Endothelial cell of umbilical vein (primary cell): ENCODE data around the gene LCP1. TPM values are rescaled to one million over a fixed set of nuclear protein-coding genes. Genes with fewer than 3 reads are reported as not detected.

Experiments used
- BruUV-seq: library from RNA; stranded (reverse); fragments of 400-500 nt; replicated peaks from 2 replicates; lab custom pipeline; 2021; lab: Mats Ljungman, UMichigan
- CTCF ChIA-PET: fragments of 300-600, 350-600 bp; sonication (Branson Sonifier 250); formaldehyde crosslinking; loops from one replicate; lab custom pipeline; 2021; ENCODE audit warnings: antibody characterized with exemption, inconsistent platforms; lab: Charles Lee
- POLR2A ChIA-PET: fragments of 300-600, 350-600 bp; sonication (Branson Sonifier 250); formaldehyde crosslinking; loops from one replicate; lab custom pipeline; 2021; ENCODE audit warnings: antibody characterized with exemption, inconsistent platforms; lab: Charles Lee
- DNase-seq: peaks from one replicate; pipeline ENCODE4 v3.0.0-alpha.2; 2011; ENCODE audit warnings: low read depth, low spot score
- FAIRE-seq: peaks from 2 replicates; lab custom pipeline; 2011; peaks lifted over from hg19 to GRCh38; lab: Jason Lieb, UNC
- H2AFZ ChIP-seq: 2 replicates; pipeline ENCODE4 v1.6.0; 2012; ENCODE audit warnings: low read depth, low read length, control low read depth, inconsistent platforms
- H3K27ac ChIP-seq: 2 replicates; pipeline ENCODE4 v1.5.1; 2011; ENCODE audit warnings: low read depth, mild to moderate bottlenecking, control low read depth, low read length, moderate library complexity; ENCODE audit not compliant: insufficient read depth
- H3K27me3 ChIP-seq, 2 experiments: 2 replicates each; pipeline versions ENCODE4 v1.6.0 to v1.6.1; 2011; ENCODE audit warnings: low read length in 2 of 2, mixed read lengths in 1 of 2; ENCODE audit not compliant: control insufficient read depth in 2 of 2, insufficient read depth in 2 of 2
- H3K36me3 ChIP-seq, 2 experiments: 2 replicates in 1 of 2; 3 replicates in 1 of 2; pipeline ENCODE4 v1.5.1; 2011; ENCODE audit warnings: low read length in 2 of 2, mild to moderate bottlenecking in 1 of 2, moderate library complexity in 1 of 2; ENCODE audit not compliant: control insufficient read depth in 2 of 2, insufficient read depth in 2 of 2; ENCODE audit errors: extremely low read depth in 1 of 2
- H3K4me1 ChIP-seq: 3 replicates; pipeline ENCODE4 v1.5.1; 2011; ENCODE audit warnings: mild to moderate bottlenecking, low read length; ENCODE audit not compliant: control insufficient read depth, insufficient read depth; ENCODE audit errors: extremely low read depth
- H3K4me2 ChIP-seq: 2 replicates; pipeline ENCODE4 v1.6.1; 2011; ENCODE audit warnings: low read length, control low read depth, mixed read lengths; ENCODE audit not compliant: insufficient read depth
- H3K4me3 ChIP-seq, 3 experiments: fragments of 200-600 bp in 1 of 3; sonication (generic), shearing (Covaris generic) in 1 of 3; replicated peaks in 1 of 3; 2 replicates each; pipeline ENCODE4 v1.5.1; 2011 to 2016; ENCODE audit warnings: control low read depth in 3 of 3, low read length in 3 of 3, mild to moderate bottlenecking in 2 of 3, inconsistent platforms in 1 of 3, low read depth in 1 of 3, moderate library complexity in 1 of 3; ENCODE audit not compliant: insufficient read depth in 1 of 3
- H3K79me2 ChIP-seq: 2 replicates; pipeline ENCODE4 v1.6.0; 2012; ENCODE audit warnings: low read length, inconsistent platforms; ENCODE audit not compliant: control insufficient read depth, insufficient read depth
- H3K9ac ChIP-seq: replicated peaks from 2 replicates; pipeline ENCODE3; 2011; ENCODE audit warnings: low read length, control low read depth; ENCODE audit not compliant: insufficient read depth; ENCODE audit errors: extremely low read depth
- H3K9me1 ChIP-seq: replicated peaks from 3 replicates; pipeline ENCODE4 v1.6.0; 2011; ENCODE audit warnings: mild to moderate bottlenecking, low read length; ENCODE audit not compliant: control insufficient read depth, insufficient read depth; ENCODE audit errors: extremely low read depth
- H3K9me3 ChIP-seq: replicated peaks from 2 replicates; pipeline ENCODE4 v1.5.1; 2012; ENCODE audit warnings: low read length, inconsistent platforms; ENCODE audit not compliant: control insufficient read depth, insufficient read depth
- H4K20me1 ChIP-seq: replicated peaks from 2 replicates; pipeline ENCODE3; 2011; ENCODE audit warnings: mild to moderate bottlenecking, low read length; ENCODE audit not compliant: control insufficient read depth, insufficient read depth; ENCODE audit errors: extremely low read depth
- CTCF ChIP-seq, 2 donors: IDR thresholded peaks; 1 replicate in 1 of 2; 2 replicates in 1 of 2; pipeline ENCODE4 v1.5.1; 2011; ENCODE audit warnings: low read length in 2 of 2, mild to moderate bottlenecking in 2 of 2, moderate library complexity in 2 of 2, control low read depth in 1 of 2, inconsistent platforms in 1 of 2, low read depth in 1 of 2; ENCODE audit not compliant: insufficient read depth in 1 of 2; ENCODE audit errors: extremely low read depth in 1 of 2
- EZH2 ChIP-seq: IDR thresholded peaks from 2 replicates; pipeline ENCODE4 v1.6.1; 2012; ENCODE audit warnings: borderline replicate concordance, low read depth, mild to moderate bottlenecking, moderate library complexity, low read length, inconsistent platforms; ENCODE audit not compliant: severe bottlenecking
- FOS ChIP-seq: IDR thresholded peaks from 2 replicates; pipeline ENCODE4 v1.6.1; 2011; ENCODE audit warnings: mild to moderate bottlenecking, low read length, moderate library complexity, borderline replicate concordance; ENCODE audit not compliant: insufficient read depth
- GATA2 ChIP-seq: IDR thresholded peaks from 2 replicates; pipeline ENCODE4 v1.7.0; 2011; ENCODE audit warnings: low read depth, mild to moderate bottlenecking, moderate library complexity, mixed read lengths, low read length; ENCODE audit not compliant: insufficient read length, insufficient read depth
- JUN ChIP-seq: IDR thresholded peaks from 2 replicates; pipeline ENCODE4 v1.6.1; 2011; ENCODE audit warnings: borderline replicate concordance, low read depth; ENCODE audit not compliant: insufficient read length, insufficient read depth
- MAX ChIP-seq: IDR thresholded peaks from 2 replicates; pipeline ENCODE4 v1.6.1; 2011; ENCODE audit not compliant: insufficient read depth, insufficient read length
- MYC ChIP-seq: IDR thresholded peaks from one replicate; pipeline ENCODE4 v1.6.1; 2011; ENCODE audit warnings: mild to moderate bottlenecking, low read depth, low read length
- POLR2A ChIP-seq: IDR thresholded peaks from 2 replicates; pipeline ENCODE4 v1.6.1; 2012; ENCODE audit warnings: low read depth, mild to moderate bottlenecking, control low read depth, low read length
- POLR2AphosphoS5 ChIP-seq: IDR thresholded peaks from 2 replicates; pipeline ENCODE4 v1.6.1; 2012; ENCODE audit warnings: low read depth, mild to moderate bottlenecking, control low read depth, low read length, moderate library complexity; ENCODE audit not compliant: insufficient read depth
- dilution Hi-C: fragments of 300-500 bp; cut with MboI; formaldehyde crosslinking; loops from one replicate; pipeline ENCODE4 v1.15.0; 2019; ENCODE audit warnings: low sequenced_read_pairs; ENCODE audit not compliant: extremely low pct_ligation_motif_present
- intact Hi-C: fragments of 100-400 bp; cut with micrococcal nuclease; formaldehyde crosslinking; loops from one replicate; pipeline ENCODE4 v1.10.0; 2022
- polyA plus RNA-seq, 4 experiments: library from polyadenylated mRNA; depleted of rRNA in 3 of 4; stranded (reverse) in 3 of 4; unstranded in 1 of 4; fragments of >200 nt; gene quantifications; 2 replicates each; pipeline versions ENCODE4 v1.2.1 to v1.2.3, GENCODE V29; 2011 to 2012; ENCODE audit warnings: missing spikeins in 1 of 4
- total RNA-seq: library from RNA; stranded (reverse); gene quantifications from 2 replicates; pipeline ENCODE4 v1.2.3, GENCODE V29; 2021

The LCP1 gene
- total and polyA plus RNA-seq, 2 donors (not counting 3 experiments of a cell fraction or from before 2014, with no cell fraction given): 0.18 to 0.38 TPM

GRCh38 chr13:46145135-46145534, 36.8 kb downstream of the LCP1 start:
- TF ChIP-seq FOS (no peak), MAX (no peak), CTCF (IDR thresholded peaks at IDR 0.05; ENCODE audit: extremely low read depth in 1 of 2, insufficient read depth in 1 of 2, low read depth in 1 of 2, low read length in 2 of 2) (no peak), EZH2 (no peak), JUN (no peak), POLR2A (no peak), GATA2 (no peak), POLR2AphosphoS5 (no peak), MYC (no peak)
- FAIRE-seq: no peak
- Histone ChIP-seq H3K4me3 (no peak overlapping the region), H3K4me1 (no peaks in the 10 kb centered on the region), H3K36me3 (no peaks in the 10 kb centered on the region), H4K20me1 (no peaks in the 10 kb centered on the region), H3K9ac (no peak overlapping the region), H2AFZ (no peak overlapping the region), H3K79me2 (no peaks in the 10 kb centered on the region), H3K9me3 (no peaks in the 10 kb centered on the region), H3K4me2 (no peak overlapping the region), H3K27ac (no peak overlapping the region), H3K9me1 (no peaks in the 10 kb centered on the region), H3K27me3 (peaks cover 19 to 37% of the 10 kb centered on the region in 2 experiments)
- DNase-seq: no peak
- BruUV-seq: no TSS peak
- ChIA-PET POLR2A (no interaction called here), CTCF (interaction anchor here (1.6 to 4.7 kb wide), 2 partner anchors 14 to 19 kb away, joined by 4 to 16 read pairs; no protein-coding TSS in a partner anchor)
- intact Hi-C loops (no loop called here), dilution Hi-C loops (no loop called here)
